Testis (tissue), 2 donors: Measurements from ENCODE around the gene ZAP70.

Source experiments
- CTCF ChIP-seq, 3 experiments: fragments of 450-650 bp in 2 of 3; fragments of 200-600 bp in 1 of 3; sonication (generic) in 1 of 3; IDR thresholded peaks; one replicate each; pipeline ENCODE4 v1.5.1; 2016 to 2019; ENCODE audit warnings: antibody characterized with exemption in 3 of 3, mild to moderate bottlenecking in 2 of 3, moderate library complexity in 1 of 3
- POLR2A ChIP-seq: fragments of 450-650 bp; IDR thresholded peaks from one replicate; pipeline ENCODE4 v1.6.1; 2017; ENCODE audit warnings: antibody characterized with exemption, mild to moderate bottlenecking, moderate library complexity

- TF ChIP-seq CTCF (IDR thresholded peaks at IDR 0.05) (no peak), POLR2A (no peak)
These were observed 4.2 kb downstream of the ZAP70 start for GRCh38 chr2:97717613-97717995.
